WTC11 (cell line): ENCODE measurements around the gene ZKSCAN8. TPM values are rescaled to one million over a fixed set of nuclear protein-coding genes. Genes with fewer than 3 reads are reported as not detected.
"Not testable (repeated sequence)": the region's sequence is repeated elsewhere in the genome, so short reads cannot be mapped to it uniquely, and the experiment has no call there.

ENCODE experiments used
- ATAC-seq: fragments of 200-7000 bp; cut with Tn5 transposase; 2 replicates; pipeline ENCODE4 v1.10.0; 2021; ENCODE audit warnings: mild to moderate bottlenecking, moderate library complexity
- CTCF ChIA-PET: fragments of 300-600 bp; sonication (Branson Sonifier 250); formaldehyde crosslinking; loops from one replicate; lab custom pipeline; 2021; ENCODE audit warnings: antibody characterized with exemption; lab: Charles Lee
- POLR2A ChIA-PET: fragments of 350-600 bp; sonication (Branson Sonifier 250); formaldehyde crosslinking; loops from one replicate; lab custom pipeline; 2021; ENCODE audit warnings: antibody characterized with exemption; lab: Charles Lee
- DNase-seq: peaks from one replicate; pipeline ENCODE4 v3.0.0; 2021; ENCODE audit warnings: low spot score
- H3K27ac Mint-ChIP-seq: 2 replicates; pipeline ENCODE4 v1.8.0; 2021; ENCODE audit warnings: mixed read lengths
- H3K27me3 Mint-ChIP-seq: 2 replicates; pipeline ENCODE4 v1.8.0; 2021; ENCODE audit warnings: low read depth, mild to moderate bottlenecking, moderate library complexity, mixed read lengths
- H3K36me3 Mint-ChIP-seq: 2 replicates; pipeline ENCODE4 v1.8.0; 2021; ENCODE audit warnings: mixed read lengths
- H3K4me1 Mint-ChIP-seq: 2 replicates; pipeline ENCODE4 v1.8.0; 2022; ENCODE audit warnings: mixed read lengths
- H3K4me3 Mint-ChIP-seq: 2 replicates; pipeline ENCODE4 v1.8.0; 2021; ENCODE audit warnings: mild to moderate bottlenecking, moderate library complexity, mixed read lengths
- H3K9me3 Mint-ChIP-seq: 2 replicates; pipeline ENCODE4 v1.8.0; 2021; ENCODE audit warnings: mixed read lengths
- ATF3 ChIP-seq: sonication (generic); formaldehyde crosslinking; conservative IDR thresholded peaks from 2 replicates; pipeline ENCODE4 v1.8.1; 2022; ENCODE audit warnings: mild to moderate bottlenecking, missing genetic modification reagents
- CREB1 ChIP-seq: sonication (generic); formaldehyde crosslinking; IDR thresholded peaks from 2 replicates; pipeline ENCODE4 v1.8.0; 2023; ENCODE audit warnings: mild to moderate bottlenecking, missing genetic modification reagents
- E2F1 ChIP-seq: sonication (generic); formaldehyde crosslinking; IDR thresholded peaks from 2 replicates; pipeline ENCODE4 v1.8.0; 2022; ENCODE audit warnings: mild to moderate bottlenecking, missing genetic modification reagents
- E2F5 ChIP-seq: sonication (generic); formaldehyde crosslinking; IDR thresholded peaks from 2 replicates; pipeline ENCODE4 v1.8.1; 2022; ENCODE audit warnings: mild to moderate bottlenecking, moderate library complexity, missing genetic modification reagents
- FOXK1 ChIP-seq: sonication (generic); formaldehyde crosslinking; IDR thresholded peaks from 2 replicates; pipeline ENCODE4 v1.8.0; 2022; ENCODE audit warnings: mild to moderate bottlenecking, moderate library complexity, missing genetic modification reagents
- GABPB1 ChIP-seq: sonication (generic); formaldehyde crosslinking; IDR thresholded peaks from 2 replicates; pipeline ENCODE4 v1.8.1; 2023; ENCODE audit warnings: mild to moderate bottlenecking, missing genetic modification reagents
- IRF2 ChIP-seq: sonication (generic); formaldehyde crosslinking; IDR thresholded peaks from 2 replicates; pipeline ENCODE4 v1.8.0; 2022; ENCODE audit warnings: low read depth, missing genetic modification reagents, borderline replicate concordance
- NR1H2 ChIP-seq: sonication (generic); formaldehyde crosslinking; IDR thresholded peaks from 2 replicates; pipeline ENCODE4 v1.9.0; 2021; ENCODE audit warnings: mild to moderate bottlenecking, moderate library complexity, missing genetic modification reagents
- PREB ChIP-seq: sonication (generic); formaldehyde crosslinking; IDR thresholded peaks from 2 replicates; pipeline ENCODE4 v1.8.1; 2022; ENCODE audit warnings: mild to moderate bottlenecking, missing genetic modification reagents, moderate library complexity, borderline replicate concordance
- SP1 ChIP-seq: sonication (generic); formaldehyde crosslinking; conservative IDR thresholded peaks from 2 replicates; pipeline ENCODE4 v1.8.1; 2022; ENCODE audit warnings: missing genetic modification reagents
- TCF7 ChIP-seq: sonication (generic); formaldehyde crosslinking; IDR thresholded peaks from 2 replicates; pipeline ENCODE4 v1.8.0; 2022; ENCODE audit warnings: mild to moderate bottlenecking, low read depth, missing genetic modification reagents, moderate library complexity
- ZNF232 ChIP-seq: sonication (generic); formaldehyde crosslinking; IDR thresholded peaks from 2 replicates; pipeline ENCODE4 v1.8.0; 2022; ENCODE audit warnings: mild to moderate bottlenecking, missing genetic modification reagents
- ZNF263 ChIP-seq: sonication (generic); formaldehyde crosslinking; IDR thresholded peaks from 2 replicates; pipeline ENCODE4 v1.8.1; 2022; ENCODE audit warnings: low read depth, mild to moderate bottlenecking, moderate library complexity, missing genetic modification reagents
- ZNF317 ChIP-seq: sonication (generic); formaldehyde crosslinking; IDR thresholded peaks from 2 replicates; pipeline ENCODE4 v1.8.1; 2023; ENCODE audit warnings: low read depth, mild to moderate bottlenecking, moderate library complexity, missing genetic modification reagents, borderline replicate concordance
- total RNA-seq: library from RNA; stranded (reverse); gene quantifications from 3 replicates; pipeline ENCODE4 v1.2.3, GENCODE V29; 2021
- TF ChIP-seq, protein P1 (sequence below): sonication (generic); formaldehyde crosslinking; IDR thresholded peaks from 2 replicates; pipeline ENCODE4 v1.8.1; 2023; ENCODE audit warnings: mild to moderate bottlenecking, missing genetic modification reagents, moderate library complexity
- TF ChIP-seq, protein P2 (sequence below): fragments of 250-450 bp; sonication (Bioruptor Pico); IDR thresholded peaks from 2 replicates; pipeline ENCODE4 v1.8.0; 2021; ENCODE audit warnings: mild to moderate bottlenecking

The ZKSCAN8 gene
- total RNA-seq, 1 experiment from 2014 or later: 21.7 TPM

DNA sequence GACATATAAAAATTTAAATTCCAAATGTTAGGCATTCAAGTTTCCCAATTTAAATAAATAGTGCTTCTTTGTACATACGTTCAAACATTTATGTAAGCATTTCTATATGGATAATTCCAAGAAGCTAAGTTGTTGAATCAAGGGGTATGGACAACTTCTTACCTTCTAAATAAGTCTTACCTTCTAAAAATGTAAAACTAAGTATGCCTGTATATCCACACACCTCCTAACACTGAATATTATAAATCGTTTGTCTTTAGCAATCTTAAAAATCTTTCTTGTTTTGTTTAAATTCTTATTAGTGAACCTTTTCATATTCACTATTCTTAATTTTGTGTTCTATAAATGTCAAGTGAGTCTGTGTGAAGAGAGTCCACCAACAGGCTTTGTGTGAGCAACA is 19.8 kb upstream of the ZKSCAN8 start:
- ATAC-seq (no peak), DNase-seq (no peak)
- H3K4me1 Mint-ChIP-seq: peaks cover 11% of the 10 kb centered on the region
- no peak overlapping the region for H3K27ac Mint-ChIP-seq
- CTCF ChIA-PET: no interaction called here
- no peaks in the 10 kb centered on the region; the same call in 1 of the 2 replicates for H3K27me3 Mint-ChIP-seq
- no peaks in the 10 kb centered on the region for H3K9me3 Mint-ChIP-seq
- H3K4me3 Mint-ChIP-seq: no peak overlapping the region
- peaks cover 7% of the 10 kb centered on the region; the same call in 1 of the 2 replicates for H3K36me3 Mint-ChIP-seq
- TF ChIP-seq ZNF317 (CRISPR knock-in tag) (no peak), PREB (CRISPR knock-in tag) (no peak), FOXK1 (no peak)
- TF ChIP-seq, protein P1, sequence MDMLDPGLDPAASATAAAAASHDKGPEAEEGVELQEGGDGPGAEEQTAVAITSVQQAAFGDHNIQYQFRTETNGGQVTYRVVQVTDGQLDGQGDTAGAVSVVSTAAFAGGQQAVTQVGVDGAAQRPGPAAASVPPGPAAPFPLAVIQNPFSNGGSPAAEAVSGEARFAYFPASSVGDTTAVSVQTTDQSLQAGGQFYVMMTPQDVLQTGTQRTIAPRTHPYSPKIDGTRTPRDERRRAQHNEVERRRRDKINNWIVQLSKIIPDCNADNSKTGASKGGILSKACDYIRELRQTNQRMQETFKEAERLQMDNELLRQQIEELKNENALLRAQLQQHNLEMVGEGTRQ (CRISPR knock-in tag): no peak
- POLR2A ChIA-PET: no interaction called here

DNA sequence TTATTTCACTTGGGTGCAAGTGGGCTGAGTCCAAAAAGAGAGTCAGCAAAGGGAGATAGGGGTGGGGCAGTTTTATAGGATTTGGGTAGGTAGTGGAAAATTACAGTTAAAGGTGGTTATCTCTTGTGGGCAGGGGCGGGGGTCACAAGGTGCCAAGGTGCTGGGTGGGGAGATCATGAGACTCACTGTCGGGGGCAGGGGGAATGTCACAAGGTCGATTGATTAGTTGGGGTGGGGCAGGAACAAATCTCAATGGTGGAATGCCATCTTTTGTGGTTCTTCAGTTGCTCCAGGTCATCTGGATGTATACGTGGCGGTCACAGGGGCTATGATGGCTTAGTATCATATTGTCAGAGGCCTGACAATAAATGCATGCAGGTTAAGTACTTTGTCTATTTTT is 19.4 kb upstream of the ZKSCAN8 start:
- DNase-seq, POLR2A ChIA-PET, ATAC-seq, H3K4me3 Mint-ChIP-seq, H3K9me3 Mint-ChIP-seq, H3K27me3 Mint-ChIP-seq, H3K36me3 Mint-ChIP-seq, H3K27ac Mint-ChIP-seq: not testable (repeated sequence)
- peaks cover 11% of the 10 kb centered on the region for H3K4me1 Mint-ChIP-seq
- CTCF ChIA-PET: interaction anchor here (1.2 kb wide), 1 partner anchor 234 kb away, joined by 3 read pairs; no protein-coding TSS in a partner anchor

GRCh38 chr6:28124350-28124970 is 17.2 kb upstream of the ZKSCAN8 start, which contains the start of gene ZSCAN16:
Gene ZSCAN16 (plus strand): TSS chr6:28124609. CDS start chr6:28125444, 835 bp downstream.
- H3K9me3 Mint-ChIP-seq: no peaks in the 10 kb centered on the region
- H3K27ac Mint-ChIP-seq: peak within 1 kb of the TSS; percentile 91
- peak; percentile 100 for ATAC-seq
- CTCF ChIA-PET: interaction anchor here (1.1 to 1.2 kb wide), 2 partner anchors 17 to 232 kb away, joined by 4 to 9 read pairs; partner anchors contain the start of gene ZKSCAN8
- TF ChIP-seq IRF2: no peak
- TF ChIP-seq, protein P2, sequence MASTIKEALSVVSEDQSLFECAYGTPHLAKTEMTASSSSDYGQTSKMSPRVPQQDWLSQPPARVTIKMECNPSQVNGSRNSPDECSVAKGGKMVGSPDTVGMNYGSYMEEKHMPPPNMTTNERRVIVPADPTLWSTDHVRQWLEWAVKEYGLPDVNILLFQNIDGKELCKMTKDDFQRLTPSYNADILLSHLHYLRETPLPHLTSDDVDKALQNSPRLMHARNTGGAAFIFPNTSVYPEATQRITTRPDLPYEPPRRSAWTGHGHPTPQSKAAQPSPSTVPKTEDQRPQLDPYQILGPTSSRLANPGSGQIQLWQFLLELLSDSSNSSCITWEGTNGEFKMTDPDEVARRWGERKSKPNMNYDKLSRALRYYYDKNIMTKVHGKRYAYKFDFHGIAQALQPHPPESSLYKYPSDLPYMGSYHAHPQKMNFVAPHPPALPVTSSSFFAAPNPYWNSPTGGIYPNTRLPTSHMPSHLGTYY (CRISPR knock-in tag): no peak
- peak; percentile 48; the same call in 1 of the 2 replicates for TF ChIP-seq ZNF232
- 0 out of 2 replicates have a peak, but pooled peaks have one; percentile 25 for TF ChIP-seq CREB1 (CRISPR knock-in tag)
- peak; percentile 28; the same call in 1 of the 2 replicates for TF ChIP-seq SP1 (CRISPR knock-in tag)
- TF ChIP-seq E2F5 (CRISPR knock-in tag): no peak
- TF ChIP-seq FOXK1: peak; percentile 17; the same call in 1 of the 2 replicates
- TF ChIP-seq GABPB1: peak; percentile 71
- no peak for TF ChIP-seq ZNF263
- TF ChIP-seq, all 79 proteins: peak for 5
- POLR2A ChIA-PET: interaction anchor here (0.7 to 2.6 kb wide), 4 partner anchors 12 to 157 kb away, joined by 3 to 10 read pairs (median 5); partner anchors contain the start of genes PGBD1, ZKSCAN8 and ZSCAN26
- Mint-ChIP-seq H3K4me3 (peak within 1 kb of the TSS; percentile 97), H3K4me1 (peaks cover 11% of the 10 kb centered on the region), H3K27me3 (no peaks in the 10 kb centered on the region; the same call in 1 of the 2 replicates), H3K36me3 (peaks cover 21% of the 10 kb centered on the region)
- DNase-seq: peak; percentile 87

DNA sequence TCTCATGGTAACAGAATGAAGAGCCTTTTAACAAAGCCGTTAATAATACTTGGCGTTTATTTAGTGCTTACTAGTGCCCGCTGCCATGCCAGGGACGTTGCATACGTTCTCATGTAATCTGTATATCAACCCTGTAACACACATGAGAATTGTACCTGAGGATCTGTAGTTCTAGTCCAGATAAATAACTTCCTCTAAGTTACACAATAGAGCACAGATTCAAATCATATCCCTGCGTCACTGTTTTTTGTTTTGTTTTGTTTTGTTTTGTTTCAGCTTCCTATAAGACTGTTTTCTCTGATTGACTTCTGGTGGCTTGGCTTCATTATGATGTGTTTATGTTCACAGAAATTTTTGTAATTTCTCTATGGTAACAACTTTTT is 16.7 kb upstream of the ZKSCAN8 start:
- POLR2A ChIA-PET: interaction anchor here (0.6 to 2.6 kb wide), 5 partner anchors 12 to 1852 kb away, joined by 3 to 10 read pairs (median 6); partner anchors contain the start of genes ZKSCAN8 and ZSCAN26
- Mint-ChIP-seq H3K4me1 (peaks cover 11% of the 10 kb centered on the region), H3K27me3 (no peaks in the 10 kb centered on the region; the same call in 1 of the 2 replicates), H3K36me3 (peaks cover 24% of the 10 kb centered on the region), H3K4me3 (peak overlapping the region; percentile 97), H3K27ac (peak overlapping the region; percentile 91), H3K9me3 (no peaks in the 10 kb centered on the region)
- DNase-seq (no peak), ATAC-seq (no peak)
- TF ChIP-seq E2F1 (no peak), ZNF317 (CRISPR knock-in tag) (no peak), NR1H2 (CRISPR knock-in tag) (no peak), TCF7 (CRISPR knock-in tag) (no peak), ATF3 (CRISPR knock-in tag) (no peak)
- CTCF ChIA-PET: interaction anchor here (1.1 to 1.2 kb wide), 2 partner anchors 17 to 231 kb away, joined by 4 to 9 read pairs; partner anchors contain the start of gene ZKSCAN8
